ES-I3 (cell line): ENCODE results near the gene FGD5.

Experiments
- H3K36me3 ChIP-seq: 2 replicates; pipeline ENCODE4 v1.6.1; 2013; ENCODE audit warnings: mild to moderate bottlenecking, low read length, control low read depth, moderate library complexity; ENCODE audit not compliant: insufficient read depth
- H3K4me1 ChIP-seq: 2 replicates; pipeline ENCODE4 v1.6.1; 2013; ENCODE audit warnings: mild to moderate bottlenecking, control low read depth, low read length; ENCODE audit not compliant: insufficient read depth
- H3K9ac ChIP-seq: 2 replicates; pipeline ENCODE4 v1.6.1; 2013; ENCODE audit warnings: low read depth, mild to moderate bottlenecking, low read length, moderate library complexity
- H3K9me3 ChIP-seq: 2 replicates; pipeline ENCODE4 v1.6.1; 2013; ENCODE audit warnings: mild to moderate bottlenecking, low read length, moderate library complexity; ENCODE audit not compliant: control insufficient read depth, insufficient read depth

Gene FGD5

DNA sequence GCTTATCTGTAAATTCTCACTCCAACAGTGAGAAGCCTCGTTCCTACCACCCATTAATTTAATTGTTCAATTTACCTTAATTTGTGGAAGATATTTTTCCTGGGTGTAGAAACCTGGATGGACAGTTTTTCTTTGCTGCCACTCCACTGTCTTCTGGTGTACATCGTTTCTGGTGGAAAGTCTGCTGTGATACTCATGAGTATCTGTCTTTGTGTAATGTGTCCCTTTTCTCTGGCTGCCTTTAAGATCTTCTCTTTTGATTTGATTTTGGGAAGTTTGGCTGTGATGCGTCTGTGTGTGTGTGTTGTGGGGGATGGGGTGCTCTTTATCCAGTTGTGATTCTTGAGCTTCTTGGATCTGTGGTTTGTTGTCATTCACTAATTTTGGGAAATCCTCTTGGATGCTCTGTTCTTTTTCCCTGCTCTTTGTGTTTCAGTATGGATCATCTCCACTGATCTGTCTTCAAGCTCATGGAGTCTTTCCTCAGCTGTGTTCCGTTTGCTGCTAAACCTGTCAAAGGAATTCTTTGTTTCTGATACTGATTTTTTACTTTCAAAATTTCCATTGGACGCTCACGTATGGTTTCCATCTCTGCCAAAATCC lies 86.4 kb downstream of the FGD5 start:
- no peaks in the 10 kb centered on the region for H3K9me3 ChIP-seq
- H3K9ac ChIP-seq = no peak overlapping the region
- H3K4me1 ChIP-seq = no peaks in the 10 kb centered on the region
- H3K36me3 ChIP-seq = peaks cover 5% of the 10 kb centered on the region; the same call in 1 of the 2 replicates

DNA sequence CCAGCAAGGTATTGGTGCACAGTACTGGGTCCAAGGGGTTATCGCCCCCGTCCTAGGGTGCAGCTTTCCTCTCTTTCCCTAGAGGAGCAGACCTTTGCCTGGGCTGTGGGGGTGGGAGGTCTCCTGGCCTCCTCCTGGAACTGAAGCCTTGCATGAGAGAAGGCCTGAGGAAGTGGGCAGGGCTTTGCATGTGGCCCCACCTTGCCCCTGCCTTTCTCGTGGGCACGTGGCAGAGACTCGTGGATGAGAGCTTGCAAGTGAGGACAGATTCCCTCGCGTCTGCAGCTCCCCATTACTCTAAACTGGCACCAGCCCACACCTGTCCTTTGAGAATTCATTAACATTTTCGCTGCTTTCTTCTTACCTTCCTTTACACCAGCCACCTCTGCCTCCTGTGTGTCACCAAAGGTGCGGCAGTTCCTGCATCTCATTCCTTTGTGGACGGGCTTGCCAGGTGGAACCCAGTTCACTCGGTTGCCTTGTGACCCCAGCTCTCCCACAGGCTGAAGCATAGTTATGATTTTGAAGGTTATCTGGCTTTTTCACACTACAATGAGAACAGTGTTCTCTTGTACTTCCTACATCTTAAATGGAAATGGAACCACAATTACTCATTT lies 87.7 kb downstream of the FGD5 start:
- no peak overlapping the region for H3K9ac ChIP-seq
- H3K9me3 ChIP-seq = no peaks in the 10 kb centered on the region

DNA sequence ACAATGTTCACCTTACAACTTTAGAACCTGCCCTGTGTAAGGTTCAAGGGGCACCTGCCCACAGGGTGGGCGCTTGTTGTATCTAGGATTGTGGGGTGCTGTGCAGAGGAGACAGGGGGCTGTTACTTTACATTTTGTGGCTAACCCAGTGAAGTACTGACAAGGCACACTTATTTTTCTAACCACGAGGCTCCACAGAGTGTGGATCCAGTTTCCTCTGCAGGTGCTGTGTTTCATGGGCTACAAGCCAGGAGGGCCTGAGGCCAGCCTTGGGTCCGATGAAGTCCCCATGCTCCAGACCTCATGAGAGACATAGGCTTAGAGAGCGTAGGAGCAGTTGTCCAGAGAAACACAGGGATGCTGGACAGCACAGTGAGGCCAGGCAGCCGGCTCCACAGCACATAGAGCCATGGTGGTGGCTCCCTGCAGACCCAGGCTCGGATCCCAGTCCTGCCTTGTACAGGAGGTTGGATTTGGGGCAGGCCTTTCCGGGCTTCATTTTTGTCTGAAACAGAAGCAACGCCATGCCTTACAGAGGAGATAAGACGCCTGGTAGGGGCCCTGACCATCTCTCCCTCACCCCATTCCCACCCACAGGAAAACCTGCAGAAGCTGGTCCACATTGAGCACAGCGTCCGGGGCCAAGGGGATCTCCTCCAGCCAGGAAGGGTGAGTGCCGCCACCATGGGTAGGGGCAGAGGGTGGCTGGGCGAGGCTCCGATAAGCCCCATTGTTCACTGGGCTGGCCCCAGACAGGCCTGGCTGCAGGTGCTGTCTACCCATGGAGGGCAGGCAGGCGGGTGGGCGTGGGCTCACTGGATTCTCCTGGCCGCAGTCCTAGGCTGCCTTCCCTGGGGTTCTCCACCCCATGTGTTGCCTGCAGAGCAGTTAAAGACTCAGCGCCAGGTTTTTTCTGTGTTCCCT lies 88.5 kb downstream of the FGD5 start:
- H3K4me1 ChIP-seq = no peaks in the 10 kb centered on the region
- peaks cover 2% of the 10 kb centered on the region; the same call in 1 of the 2 replicates for H3K36me3 ChIP-seq
- no peaks in the 10 kb centered on the region for H3K9me3 ChIP-seq
- no peak overlapping the region for H3K9ac ChIP-seq

More for the DNA sequence above, 87.7 kb downstream of the FGD5 start:
- H3K36me3 ChIP-seq = peaks cover 4% of the 10 kb centered on the region; the same call in 1 of the 2 replicates
- no peaks in the 10 kb centered on the region for H3K4me1 ChIP-seq

DNA sequence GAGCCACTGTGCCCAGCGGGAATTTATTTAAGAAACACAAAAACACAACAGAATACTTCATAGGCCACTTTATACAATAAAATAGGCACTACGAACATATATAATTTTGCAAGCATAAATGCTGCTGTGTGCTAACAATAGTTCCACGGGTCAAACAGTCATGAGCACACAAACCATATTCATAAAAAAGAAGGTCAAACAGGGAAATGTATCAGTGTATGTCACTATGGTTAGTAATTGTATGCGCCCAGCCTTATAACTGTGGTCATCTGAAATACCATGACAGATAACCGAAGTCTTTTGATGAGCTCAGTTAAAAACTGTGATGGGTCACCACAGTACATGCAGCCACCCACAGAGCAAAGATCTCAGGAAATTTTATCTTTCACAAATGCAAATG lies 90.5 kb downstream of the FGD5 start:
- Histone ChIP-seq H3K36me3 (peaks cover 2% of the 10 kb centered on the region; the same call in 1 of the 2 replicates), H3K4me1 (no peaks in the 10 kb centered on the region), H3K9me3 (no peaks in the 10 kb centered on the region), H3K9ac (no peak overlapping the region)

DNA sequence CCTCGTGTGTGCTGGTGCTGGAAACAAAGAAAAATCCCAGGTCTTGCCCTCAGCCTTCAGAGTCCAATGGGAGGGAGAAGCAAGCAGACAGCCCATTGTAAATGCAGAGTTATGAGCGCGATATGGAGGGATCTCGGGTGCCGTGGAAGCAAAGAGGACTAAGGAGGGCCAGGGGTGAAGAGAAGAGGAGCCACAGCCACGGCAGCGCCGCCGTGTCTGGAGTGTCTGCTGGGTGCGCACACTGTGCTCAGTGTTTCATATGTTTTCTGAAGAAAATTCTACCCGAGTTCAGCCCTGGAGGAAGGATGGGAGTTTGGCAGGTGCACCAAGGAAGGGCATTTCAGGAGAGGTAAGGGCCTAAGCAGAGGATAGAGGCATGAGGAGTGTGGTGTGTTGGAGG lies 92.9 kb downstream of the FGD5 start:
- H3K36me3 ChIP-seq = peaks cover 2% of the 10 kb centered on the region; the same call in 1 of the 2 replicates

DNA sequence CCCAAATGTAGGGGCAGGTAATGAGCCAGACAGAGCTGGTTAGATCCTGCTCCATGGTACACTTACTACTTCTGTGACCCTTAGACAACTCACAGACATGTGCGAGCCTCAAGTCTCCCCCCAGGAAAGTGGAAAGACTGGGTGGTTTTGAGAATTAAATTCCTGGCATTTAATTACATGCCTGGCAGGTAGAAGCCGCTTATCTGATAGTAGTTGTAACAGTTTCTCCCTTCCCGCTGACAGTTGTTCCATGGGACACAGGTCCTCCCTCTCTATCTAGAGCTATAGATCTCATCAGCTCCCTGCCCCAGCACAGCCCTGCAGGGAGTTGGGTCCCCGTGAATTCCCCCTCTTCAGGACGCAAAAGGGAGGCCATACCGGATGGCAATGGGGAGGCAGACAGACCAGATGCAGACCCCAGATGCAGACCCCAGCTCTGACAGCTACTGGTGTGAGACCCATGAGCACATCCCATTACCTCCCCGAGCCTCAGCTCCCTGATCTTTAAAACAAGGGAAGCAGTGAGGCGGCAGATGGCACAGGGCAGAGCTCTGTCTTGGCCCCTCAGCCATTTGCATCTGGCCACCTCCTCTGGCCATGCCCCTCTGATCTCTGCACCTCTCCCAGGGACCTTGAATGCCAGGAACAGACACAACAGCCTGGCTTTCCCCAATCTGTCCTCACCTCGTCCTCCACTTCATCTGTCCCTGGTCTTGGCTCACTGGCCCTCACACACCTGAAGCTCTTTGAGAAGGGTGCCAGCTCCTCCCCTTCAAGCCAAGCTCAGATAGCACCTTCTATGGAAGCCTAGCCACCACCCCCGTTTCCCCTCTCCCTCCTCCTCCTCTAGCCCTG lies 94.5 kb downstream of the FGD5 start:
- Histone ChIP-seq H3K4me1 (no peaks in the 10 kb centered on the region), H3K9ac (no peak overlapping the region), H3K9me3 (no peaks in the 10 kb centered on the region), H3K36me3 (peaks cover 2% of the 10 kb centered on the region; the same call in 1 of the 2 replicates)

More for the DNA sequence above, 92.9 kb downstream of the FGD5 start:
- H3K9ac ChIP-seq = no peak overlapping the region
- H3K4me1 ChIP-seq = no peaks in the 10 kb centered on the region
- no peaks in the 10 kb centered on the region for H3K9me3 ChIP-seq

DNA sequence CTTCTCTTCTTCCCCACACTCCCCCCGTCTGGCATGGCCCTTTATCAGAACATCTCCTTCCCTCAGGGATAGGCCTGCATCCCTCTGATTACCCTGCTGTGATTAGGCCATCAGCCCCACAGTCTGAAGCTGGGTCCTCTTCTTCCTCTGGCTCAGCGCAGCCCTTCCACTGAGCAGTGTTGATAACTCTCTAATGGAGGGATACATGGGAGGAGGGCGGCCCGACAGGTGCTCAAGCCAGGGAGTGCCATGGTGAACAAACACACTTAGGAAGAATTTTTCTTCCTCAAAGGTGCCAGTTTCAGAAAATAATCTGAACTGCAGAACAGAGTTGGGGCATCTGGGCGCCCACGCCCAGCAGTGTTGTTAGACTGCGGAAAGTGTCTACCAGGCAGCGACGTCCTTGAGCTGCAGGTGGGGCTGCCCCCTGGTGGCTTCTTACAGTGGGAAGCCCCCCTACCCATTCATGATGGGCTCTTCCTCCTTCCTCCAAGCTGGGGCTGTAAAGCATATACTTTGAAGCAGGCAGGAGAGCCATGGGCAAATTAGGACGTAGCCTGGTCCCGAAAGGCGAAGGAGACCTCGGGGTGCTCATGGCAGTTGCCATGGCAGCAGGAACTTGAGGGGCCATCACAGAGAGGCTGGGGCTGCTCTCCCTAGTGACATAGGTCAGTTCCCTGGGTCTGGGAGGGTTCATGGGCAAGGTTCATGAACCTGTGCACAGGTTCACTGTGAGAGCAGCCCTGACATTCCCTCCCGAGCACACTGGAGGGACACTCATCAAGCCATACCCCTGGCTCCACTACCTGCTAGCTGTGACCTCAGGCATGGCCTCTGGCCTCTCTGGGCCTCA lies 95.4 kb downstream of the FGD5 start:
- peaks cover 2% of the 10 kb centered on the region; the same call in 1 of the 2 replicates for H3K36me3 ChIP-seq
- H3K9ac ChIP-seq = no peak overlapping the region
- no peaks in the 10 kb centered on the region for H3K9me3 ChIP-seq
- H3K4me1 ChIP-seq = no peaks in the 10 kb centered on the region

DNA sequence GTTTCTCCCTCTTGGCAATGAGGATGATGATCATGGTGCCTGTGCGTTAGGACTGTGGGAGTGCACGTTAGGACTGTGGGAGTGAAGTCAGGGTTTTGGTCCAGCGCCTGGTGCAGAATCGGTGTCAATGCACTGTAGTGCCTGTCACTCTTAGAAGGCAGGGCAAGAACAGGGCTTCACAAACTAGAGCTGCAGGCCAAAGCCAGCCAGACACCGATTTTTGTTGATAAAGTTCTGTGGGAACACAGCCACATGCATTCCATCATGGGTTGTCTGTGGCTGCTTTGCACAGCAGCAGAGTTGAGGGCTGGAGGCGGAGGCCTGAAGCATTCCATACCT lies 96.0 kb downstream of the FGD5 start:
- no peak overlapping the region for H3K9ac ChIP-seq

DNA sequence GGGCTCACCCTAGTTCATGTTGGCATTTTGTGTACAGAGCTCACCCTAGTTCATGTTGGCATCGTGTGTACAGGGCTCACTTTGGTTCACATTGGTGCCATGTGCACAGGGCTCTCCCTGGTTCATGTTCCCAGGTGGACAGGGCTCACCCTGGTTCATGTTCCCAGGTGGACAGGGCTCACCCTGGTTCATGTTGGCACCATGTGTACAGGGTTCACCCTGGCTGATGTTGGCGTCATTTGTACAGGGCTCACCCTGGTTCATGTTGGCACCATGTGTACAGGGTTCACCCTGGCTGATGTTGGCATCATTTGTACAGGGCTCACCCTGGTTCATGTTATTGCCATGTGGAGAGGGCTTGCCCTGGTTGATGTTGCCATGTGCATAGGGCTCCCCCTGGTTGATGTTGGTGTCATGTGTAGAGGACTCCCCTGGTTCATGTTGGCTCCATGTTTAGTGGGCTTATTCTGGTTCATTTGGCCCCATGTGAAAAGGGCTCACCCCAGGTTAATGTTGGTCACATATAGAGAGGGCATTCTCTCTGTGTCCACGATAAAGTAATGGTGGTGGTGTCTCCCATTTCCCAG lies 97.0 kb downstream of the FGD5 start:
- no peak overlapping the region for H3K9ac ChIP-seq
- H3K9me3 ChIP-seq = no peaks in the 10 kb centered on the region
- H3K4me1 ChIP-seq = no peaks in the 10 kb centered on the region
- H3K36me3 ChIP-seq = no peaks in the 10 kb centered on the region

More for the DNA sequence above, 96.0 kb downstream of the FGD5 start:
- Histone ChIP-seq H3K4me1 (no peaks in the 10 kb centered on the region), H3K9me3 (no peaks in the 10 kb centered on the region), H3K36me3 (no peaks in the 10 kb centered on the region)

DNA sequence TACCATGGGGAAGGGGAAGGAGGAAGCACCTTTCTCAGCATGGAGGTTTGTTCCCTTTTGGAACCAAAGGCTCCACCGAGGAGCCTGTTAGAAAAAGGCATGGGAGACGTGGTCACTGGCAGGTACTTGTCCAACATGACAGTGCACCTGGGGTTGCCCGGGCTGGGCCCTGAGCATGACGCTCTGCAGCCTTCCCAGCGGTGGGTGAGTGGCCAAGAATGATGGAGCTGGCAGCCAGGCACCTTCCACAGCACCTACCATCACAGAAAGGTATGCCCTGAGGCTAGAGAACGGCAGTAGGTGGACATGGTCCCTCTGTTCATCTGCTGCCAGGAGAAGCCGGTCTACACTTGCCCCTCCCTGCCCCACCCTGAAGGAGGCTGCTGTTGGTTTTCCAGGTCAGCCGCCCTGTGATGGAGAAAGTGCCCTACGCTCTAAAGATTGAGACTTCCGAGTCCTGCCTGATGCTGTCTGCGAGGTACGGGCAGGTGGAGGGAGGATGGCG lies 99.6 kb downstream of the FGD5 start:
- Histone ChIP-seq H3K9ac (no peak overlapping the region), H3K36me3 (no peaks in the 10 kb centered on the region), H3K4me1 (no peaks in the 10 kb centered on the region)

DNA sequence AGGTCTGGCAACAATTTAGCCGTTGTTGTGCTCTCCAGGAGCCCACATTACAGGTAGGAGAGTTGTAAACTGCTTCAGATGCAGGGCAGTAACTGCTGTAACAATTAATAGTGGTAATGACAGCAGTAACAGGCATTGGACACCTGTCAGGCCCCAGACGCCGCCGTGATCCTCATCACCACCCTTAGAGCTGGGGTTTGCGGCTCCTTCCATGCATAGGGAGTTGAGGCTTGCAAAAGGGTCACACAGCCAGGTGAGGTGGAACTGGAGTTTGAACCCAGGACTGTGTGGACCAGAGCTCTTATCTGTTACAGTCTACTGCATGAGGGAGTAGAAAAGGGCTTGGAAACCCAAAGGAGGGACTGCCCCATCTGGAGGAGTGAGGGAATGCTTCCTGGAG lies 101.8 kb downstream of the FGD5 start:
- Histone ChIP-seq H3K9me3 (no peaks in the 10 kb centered on the region), H3K9ac (no peak overlapping the region), H3K36me3 (no peaks in the 10 kb centered on the region), H3K4me1 (no peaks in the 10 kb centered on the region)

More for the DNA sequence above, 99.6 kb downstream of the FGD5 start:
- H3K9me3 ChIP-seq = no peaks in the 10 kb centered on the region

DNA sequence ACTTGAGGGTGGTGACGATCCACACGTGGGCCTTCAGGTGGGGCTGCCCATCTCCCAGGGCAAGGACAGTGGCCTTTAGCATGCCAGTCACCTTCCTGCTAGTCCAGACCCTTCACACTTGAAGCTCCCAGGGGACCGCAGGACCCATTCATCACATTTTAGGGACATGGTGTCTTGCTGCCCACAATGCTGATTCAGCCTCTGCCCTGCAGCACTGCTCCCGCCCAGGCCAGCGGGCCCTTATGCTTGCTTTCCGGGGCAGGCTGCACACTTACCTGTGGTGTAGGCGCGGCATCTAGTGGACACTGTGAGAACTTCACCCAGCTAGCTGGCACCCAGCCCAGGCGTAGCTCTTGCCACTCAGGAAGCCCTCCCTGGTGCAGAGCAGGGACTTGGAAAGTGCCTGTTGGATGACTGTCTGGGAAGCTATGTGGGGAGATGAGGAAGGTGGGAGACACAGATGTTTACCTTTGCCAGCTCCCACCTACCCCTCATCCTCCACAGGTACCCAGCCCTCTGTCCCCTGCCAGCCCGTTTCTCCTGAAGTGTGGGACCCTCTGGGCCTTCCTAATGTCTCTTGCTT lies 102.4 kb downstream of the FGD5 start:
- no peak overlapping the region for H3K9ac ChIP-seq

More for the DNA sequence above, 102.4 kb downstream of the FGD5 start:
- no peaks in the 10 kb centered on the region for H3K4me1 ChIP-seq
- no peaks in the 10 kb centered on the region for H3K9me3 ChIP-seq
- H3K36me3 ChIP-seq = no peaks in the 10 kb centered on the region
